Natural killer cell (primary cell): ENCODE data around the gene PSMD4. TPM values are rescaled to one million over a fixed set of nuclear protein-coding genes. Genes with fewer than 3 reads are reported as not detected.
A peak's percentile ranks its signal among the peaks of the same experiment; 100 is the strongest.

ENCODE experiments used
- ATAC-seq, 3 donors: fragments of 150-1000 bp in 2 of 3; fragments of 200-7000 bp in 1 of 3; cut with Tn5 transposase; 1 replicate in 1 of 3; 2 replicates in 2 of 3; pipeline ENCODE4 v1.10.0; 2021; ENCODE audit warnings: mild to moderate bottlenecking in 2 of 3, moderate library complexity in 2 of 3
- DNase-seq, 2 donors: peaks; one replicate each; pipeline versions ENCODE4 v3.0.0 to v3.0.0-alpha.2; 2013 to 2021; ENCODE audit warnings: mixed read lengths in 1 of 2
- H3K27ac ChIP-seq: one replicate; pipeline ENCODE4 v1.5.1; 2013; ENCODE audit warnings: mild to moderate bottlenecking, low read length
- H3K27me3 ChIP-seq: one replicate; pipeline ENCODE4 v1.6.1; 2013; ENCODE audit warnings: low read length; ENCODE audit not compliant: control insufficient read depth, insufficient read depth
- H3K36me3 ChIP-seq: one replicate; pipeline ENCODE4 v1.6.1; 2013; ENCODE audit warnings: low read length; ENCODE audit not compliant: control insufficient read depth, insufficient read depth
- H3K4me1 ChIP-seq: one replicate; pipeline ENCODE4 v1.6.1; 2013; ENCODE audit warnings: low read length; ENCODE audit not compliant: control insufficient read depth, insufficient read depth
- H3K4me3 ChIP-seq: one replicate; pipeline ENCODE4 v1.5.1; 2013; ENCODE audit warnings: low read length
- H3K9me3 ChIP-seq: one replicate; pipeline ENCODE4 v1.6.1; 2013; ENCODE audit warnings: low read length; ENCODE audit not compliant: control insufficient read depth, insufficient read depth
- H3K27ac Mint-ChIP-seq, 2 donors: one replicate each; pipeline ENCODE4 v1.8.0; 2022; ENCODE audit warnings: mild to moderate bottlenecking in 2 of 2, mixed read lengths in 2 of 2, moderate library complexity in 1 of 2
- H3K27me3 Mint-ChIP-seq, 2 donors: one replicate each; pipeline ENCODE4 v1.8.0; 2022; ENCODE audit warnings: low read depth in 2 of 2, mixed read lengths in 2 of 2
- H3K36me3 Mint-ChIP-seq: one replicate; pipeline ENCODE4 v1.8.0; 2022; ENCODE audit warnings: mixed read lengths
- H3K4me1 Mint-ChIP-seq, 2 donors: one replicate each; pipeline ENCODE4 v1.8.0; 2022; ENCODE audit warnings: mixed read lengths in 2 of 2
- H3K4me3 Mint-ChIP-seq: one replicate; pipeline ENCODE4 v1.8.0; 2022; ENCODE audit warnings: mild to moderate bottlenecking, moderate library complexity, mixed read lengths
- H3K9me3 Mint-ChIP-seq, 2 donors: one replicate each; pipeline ENCODE4 v1.8.0; 2022; ENCODE audit warnings: mixed read lengths in 2 of 2
- CTCF ChIP-seq: fragments of 200-600 bp; IDR thresholded peaks from one replicate; pipeline ENCODE4 v1.8.0; 2022; ENCODE audit warnings: antibody characterized with exemption
- WGBS: methylation state at CpG from one replicate; pipeline ENCODE4 v1.1.7; 2013; ENCODE audit warnings: missing lambda C conversion rate; ENCODE audit not compliant: insufficient coverage; 5-methylcytosine and 5-hydroxymethylcytosine counted together
- intact Hi-C: fragments of 100-400 bp; cut with micrococcal nuclease; formaldehyde crosslinking; loops from one replicate; pipeline ENCODE4 v1.14.2; 2022
- total RNA-seq, 4 donors: library from RNA; stranded (reverse); fragments of 120-200 nt in 1 of 4; gene quantifications; one replicate each; pipeline versions ENCODE4 v1.2.3 to v1.2.4, GENCODE V29; 2013 to 2022

PSMD4 gene
- total RNA-seq, 3 donors from 2014 or later (not counting 1 experiment from before 2014, with no cell fraction given): 94.2 to 101 (median 99.3) TPM

GRCh38 chr1:151211972-151212705, 42.4 kb upstream of the PSMD4 start:
- Histone ChIP-seq H3K4me1 (no peaks in the 10 kb centered on the region), H3K27ac (no peak overlapping the region), H3K9me3 (no peaks in the 10 kb centered on the region), H3K36me3 (peaks cover 8% of the 10 kb centered on the region), H3K27me3 (no peaks in the 10 kb centered on the region), H3K4me3 (no peak overlapping the region)
- Mint-ChIP-seq H3K4me3 (no peak overlapping the region), H3K27me3 (no peaks in the 10 kb centered on the region), H3K36me3 (no peaks in the 10 kb centered on the region), H3K27ac (peak overlapping the region; percentile 18 to 67), H3K9me3 (no peaks in the 10 kb centered on the region), H3K4me1 (peaks cover 15 to 19% of the 10 kb centered on the region in 2 donors)
- WGBS: 81% methylated on average over 15 of the region's 15 CpGs
- intact Hi-C loops: no loop called here
- no peak for ATAC-seq
- DNase-seq: peak in 1 of 2 donors; percentile 8
- TF ChIP-seq CTCF: no peak

GRCh38 chr1:151213560-151213959, 41.0 kb upstream of the PSMD4 start:
- Histone ChIP-seq H3K27me3 (no peaks in the 10 kb centered on the region), H3K4me1 (no peaks in the 10 kb centered on the region), H3K4me3 (no peak overlapping the region), H3K36me3 (peaks cover 4% of the 10 kb centered on the region), H3K27ac (no peak overlapping the region), H3K9me3 (no peaks in the 10 kb centered on the region)
- no peak for ATAC-seq
- Mint-ChIP-seq H3K4me1 (peaks cover 15 to 19% of the 10 kb centered on the region in 2 donors), H3K9me3 (no peaks in the 10 kb centered on the region), H3K36me3 (no peaks in the 10 kb centered on the region), H3K27ac (peak overlapping the region in 1 of 2 donors; percentile 51), H3K27me3 (no peaks in the 10 kb centered on the region), H3K4me3 (no peak overlapping the region)
- intact Hi-C loops: no loop called here
- no peak for DNase-seq
- no peak for TF ChIP-seq CTCF
- WGBS: 88% methylated on average over 1 of the region's 2 CpGs

- Histone ChIP-seq H3K27me3 (no peaks in the 10 kb centered on the region), H3K9me3 (no peaks in the 10 kb centered on the region), H3K27ac (no peak overlapping the region), H3K36me3 (peaks cover 10% of the 10 kb centered on the region), H3K4me1 (no peaks in the 10 kb centered on the region), H3K4me3 (no peak overlapping the region)
- Mint-ChIP-seq H3K4me1 (peaks cover 0 to 2% of the 10 kb centered on the region in 2 donors), H3K27ac (no peak overlapping the region), H3K4me3 (no peak overlapping the region), H3K27me3 (no peaks in the 10 kb centered on the region), H3K9me3 (no peaks in the 10 kb centered on the region), H3K36me3 (no peaks in the 10 kb centered on the region)
- no CpG with 5 or more reads among the region's 1 CpG for WGBS
- TF ChIP-seq CTCF: no peak
- ATAC-seq (no peak), DNase-seq (no peak)
- intact Hi-C loops: no loop called here
These were observed 32.9 kb upstream of the PSMD4 start for GRCh38 chr1:151221616-151222015.

- Mint-ChIP-seq H3K27ac (no peak overlapping the region), H3K4me1 (no peaks in the 10 kb centered on the region), H3K9me3 (no peaks in the 10 kb centered on the region), H3K27me3 (no peaks in the 10 kb centered on the region), H3K4me3 (no peak overlapping the region), H3K36me3 (no peaks in the 10 kb centered on the region)
- H3K4me3 ChIP-seq: no peak overlapping the region
- DNase-seq (no peak), ATAC-seq (no peak)
- no peak for TF ChIP-seq CTCF
- WGBS: 97% methylated on average over 3 of the region's 4 CpGs
- no peaks in the 10 kb centered on the region for H3K9me3 ChIP-seq
- H3K36me3 ChIP-seq: peaks cover 10% of the 10 kb centered on the region
- no peaks in the 10 kb centered on the region for H3K27me3 ChIP-seq
- intact Hi-C loops: no loop called here
- H3K27ac ChIP-seq: no peak overlapping the region
- H3K4me1 ChIP-seq: no peaks in the 10 kb centered on the region
These were observed 32.4 kb upstream of the PSMD4 start for GRCh38 chr1:151222130-151222529.
